GM18907 (cell line): ENCODE measurements around the gene PIEZO1.
"Not testable (repeated sequence)": the region's sequence is repeated elsewhere in the genome, so short reads cannot be mapped to it uniquely, and the experiment has no call there.

ENCODE experiments used
- ATAC-seq: cut with Tn5 transposase; IDR thresholded peaks from one replicate; pipeline ENCODE4 v1.9.1; 2021; ENCODE audit warnings: mild to moderate bottlenecking, moderate library complexity; ENCODE audit not compliant: unreplicated experiment

The PIEZO1 gene

GRCh38 chr16:88673716-88674379 is 111.2 kb downstream of the PIEZO1 start:
- no peak for ATAC-seq

GRCh38 chr16:88672776-88673175 is 112.2 kb downstream of the PIEZO1 start:
- ATAC-seq, result no peak

- ATAC-seq, result no peak
Measured at GRCh38 chr16:88671806-88672205, 113.2 kb downstream of the PIEZO1 start.

GRCh38 chr16:88669980-88670379 is 115.0 kb downstream of the PIEZO1 start:
- ATAC-seq, result no peak

GRCh38 chr16:88669493-88669892 is 115.5 kb downstream of the PIEZO1 start:
- not testable (repeated sequence) for ATAC-seq

- ATAC-seq, result no peak
Measured at GRCh38 chr16:88667461-88667860, 117.6 kb downstream of the PIEZO1 start.

- no peak for ATAC-seq
Measured at GRCh38 chr16:88665570-88665969, 119.5 kb downstream of the PIEZO1 start.
